AG04450 (cell line): Measurements from ENCODE around the gene LYZL1. TPM values are rescaled to one million over a fixed set of nuclear protein-coding genes. Genes with fewer than 3 reads are reported as not detected.
"Not testable (repeated sequence)": the region's sequence is repeated elsewhere in the genome, so short reads cannot be mapped to it uniquely, and the experiment has no call there.

ENCODE experiments used
- CTCF ChIA-PET: fragments of 300-600, 350-600 bp; formaldehyde crosslinking; extraction: SDS; loops from one replicate; lab custom pipeline; 2022; ENCODE audit warnings: antibody characterized with exemption, inconsistent platforms; lab: Charles Lee
- POLR2A ChIA-PET: fragments of 350-600 bp; formaldehyde crosslinking; extraction: SDS; loops from one replicate; lab custom pipeline; 2021; ENCODE audit warnings: antibody characterized with exemption, inconsistent platforms; lab: Yijun Ruan, JAX
- DNase-seq: peaks from one replicate; pipeline ENCODE4 v3.0.0-alpha.2; 2011; ENCODE audit warnings: low read depth, low spot score
- H3K27ac ChIP-seq: one replicate; pipeline ENCODE4 v1.5.1; 2012; ENCODE audit warnings: low read depth, low read length, control low read depth
- H3K27me3 ChIP-seq: one replicate; pipeline ENCODE4 v1.6.0; 2012; ENCODE audit warnings: low read length; ENCODE audit not compliant: control insufficient read depth, insufficient read depth
- H3K4me3 ChIP-seq: 2 replicates; pipeline ENCODE4 v1.5.1; 2011; ENCODE audit warnings: mild to moderate bottlenecking, low read depth, low read length, control low read depth
- H3K9me3 ChIP-seq: 2 replicates; pipeline ENCODE4 v1.5.1; 2012; ENCODE audit warnings: low read length; ENCODE audit not compliant: control insufficient read depth, insufficient read depth
- polyA plus RNA-seq: library from polyadenylated mRNA; depleted of rRNA; stranded (reverse); fragments of >200 nt; gene quantifications from 2 replicates; pipeline ENCODE4 v1.2.3, GENCODE V29; 2011
- TF ChIP-seq, protein P1 (sequence below): IDR thresholded peaks from 2 replicates; pipeline ENCODE4 v1.5.1; 2011; ENCODE audit warnings: low read depth, low read length, control low read depth, inconsistent platforms

The LYZL1 gene
- polyA plus RNA-seq, 1 experiment: not detected

DNA sequence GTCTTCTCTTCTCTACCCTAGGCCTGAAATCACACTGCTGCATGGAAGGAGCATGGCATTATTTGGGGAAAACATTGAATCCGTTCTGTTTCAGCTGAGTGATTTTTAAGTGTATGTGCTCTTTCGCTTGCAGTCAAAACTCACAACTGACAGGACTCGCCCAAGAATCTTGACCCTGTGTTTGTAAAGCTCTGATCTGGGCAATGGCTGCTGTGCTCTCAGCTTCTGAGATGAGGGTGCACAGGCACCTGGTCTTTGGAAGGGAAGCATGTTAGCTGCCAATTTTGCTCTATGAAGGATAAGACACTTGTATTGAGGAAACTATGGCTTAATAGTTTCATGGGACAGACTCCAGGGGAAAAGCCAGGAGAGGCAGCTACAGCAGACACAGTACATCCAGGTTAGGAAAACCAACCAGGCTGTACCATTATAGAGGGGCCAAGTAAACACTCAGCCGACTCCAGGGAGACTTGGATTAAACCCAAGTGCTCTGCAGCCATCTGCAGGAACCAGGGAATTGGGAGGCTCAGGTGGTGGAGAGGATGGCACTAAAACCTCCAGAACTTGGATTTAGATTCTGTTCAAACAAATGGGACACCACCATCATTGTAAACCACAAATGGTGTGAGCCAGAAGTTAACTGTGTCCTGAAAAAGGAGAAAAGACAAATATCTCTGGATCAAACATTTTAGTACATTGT, 43.3 kb downstream of the LYZL1 start:
- CTCF ChIA-PET: interaction anchor here (1.6 kb wide), 1 partner anchor 54 kb away, joined by 5 read pairs; no protein-coding TSS in a partner anchor
- Histone ChIP-seq H3K27me3 (peaks cover 25% of the 10 kb centered on the region), H3K27ac (no peak overlapping the region), H3K4me3 (no peak overlapping the region), H3K9me3 (no peaks in the 10 kb centered on the region)
- POLR2A ChIA-PET: no interaction called here
- TF ChIP-seq, protein P1, sequence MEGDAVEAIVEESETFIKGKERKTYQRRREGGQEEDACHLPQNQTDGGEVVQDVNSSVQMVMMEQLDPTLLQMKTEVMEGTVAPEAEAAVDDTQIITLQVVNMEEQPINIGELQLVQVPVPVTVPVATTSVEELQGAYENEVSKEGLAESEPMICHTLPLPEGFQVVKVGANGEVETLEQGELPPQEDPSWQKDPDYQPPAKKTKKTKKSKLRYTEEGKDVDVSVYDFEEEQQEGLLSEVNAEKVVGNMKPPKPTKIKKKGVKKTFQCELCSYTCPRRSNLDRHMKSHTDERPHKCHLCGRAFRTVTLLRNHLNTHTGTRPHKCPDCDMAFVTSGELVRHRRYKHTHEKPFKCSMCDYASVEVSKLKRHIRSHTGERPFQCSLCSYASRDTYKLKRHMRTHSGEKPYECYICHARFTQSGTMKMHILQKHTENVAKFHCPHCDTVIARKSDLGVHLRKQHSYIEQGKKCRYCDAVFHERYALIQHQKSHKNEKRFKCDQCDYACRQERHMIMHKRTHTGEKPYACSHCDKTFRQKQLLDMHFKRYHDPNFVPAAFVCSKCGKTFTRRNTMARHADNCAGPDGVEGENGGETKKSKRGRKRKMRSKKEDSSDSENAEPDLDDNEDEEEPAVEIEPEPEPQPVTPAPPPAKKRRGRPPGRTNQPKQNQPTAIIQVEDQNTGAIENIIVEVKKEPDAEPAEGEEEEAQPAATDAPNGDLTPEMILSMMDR: no peak
- DNase-seq: no peak

DNA sequence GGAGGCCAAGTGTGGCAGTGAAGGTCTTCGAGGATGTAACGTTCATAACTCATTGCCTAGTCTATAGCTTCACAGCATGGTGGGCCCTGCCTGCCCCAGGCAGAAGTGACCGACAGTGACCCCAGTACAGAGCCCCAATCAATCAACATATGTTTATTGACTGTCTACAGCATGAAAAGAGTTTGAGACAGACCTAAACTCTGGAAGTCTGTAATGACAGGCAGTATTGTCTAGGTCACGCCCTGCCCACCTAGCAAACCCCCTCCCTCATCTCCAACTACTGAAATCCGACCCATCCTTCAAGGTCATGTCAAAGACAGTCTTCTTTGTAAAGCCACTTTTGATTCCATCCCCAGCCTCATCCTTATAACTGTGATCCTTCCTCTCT, 43.9 kb downstream of the LYZL1 start:
- ChIA-PET POLR2A (no interaction called here), CTCF (no interaction called here)
- Histone ChIP-seq H3K27me3 (peaks cover 25% of the 10 kb centered on the region), H3K9me3 (no peaks in the 10 kb centered on the region), H3K27ac (no peak overlapping the region), H3K4me3 (no peak overlapping the region)
- no peak for DNase-seq
- TF ChIP-seq, protein P1: no peak

DNA sequence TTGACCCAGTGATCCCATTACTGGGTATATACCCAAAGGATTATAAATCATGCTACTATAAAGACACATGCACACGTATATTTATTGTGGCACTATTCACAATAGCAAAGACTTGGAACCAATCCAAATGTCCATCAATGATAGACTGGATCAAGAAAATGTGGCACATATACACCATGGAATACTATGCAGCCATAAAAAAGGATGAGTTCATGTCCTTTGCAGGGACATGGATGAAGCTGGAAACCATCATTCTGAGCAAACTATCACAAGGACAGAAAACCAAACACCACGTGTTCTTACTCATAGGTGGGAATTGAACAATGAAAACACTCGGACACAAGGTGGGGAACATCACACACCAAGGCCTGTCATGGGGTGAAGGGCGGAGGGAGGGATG, 48.7 kb downstream of the LYZL1 start:
- CTCF ChIA-PET, DNase-seq, POLR2A ChIA-PET, H3K9me3 ChIP-seq, H3K27ac ChIP-seq, H3K4me3 ChIP-seq: not testable (repeated sequence)
- H3K27me3 ChIP-seq: peaks cover 10% of the 10 kb centered on the region

DNA sequence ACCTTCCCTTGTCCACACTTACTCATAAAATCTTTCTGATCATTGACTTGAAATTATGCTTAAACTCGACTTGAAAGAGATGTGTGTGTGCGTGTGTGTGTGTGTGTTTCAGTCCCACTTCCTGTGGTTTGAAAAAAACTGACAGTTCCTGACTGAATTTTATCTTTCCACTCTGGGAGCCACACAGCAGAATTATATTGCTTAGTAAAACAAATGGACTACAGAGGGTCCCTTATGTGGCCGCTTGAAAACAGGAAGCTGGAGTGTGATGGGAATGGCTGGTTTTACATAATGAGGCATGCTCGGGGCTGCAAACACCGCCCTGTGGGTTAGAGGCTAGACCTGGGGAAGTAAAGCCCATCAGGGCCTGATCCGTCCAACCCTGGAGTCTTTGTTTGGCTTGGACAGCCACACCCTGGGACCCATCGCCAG, 54.8 kb downstream of the LYZL1 start:
- Histone ChIP-seq H3K27me3 (peaks cover 5% of the 10 kb centered on the region), H3K9me3 (peaks cover 5% of the 10 kb centered on the region; the same call in 1 of the 2 replicates), H3K27ac (no peak overlapping the region), H3K4me3 (no peak overlapping the region)
- TF ChIP-seq, protein P1: no peak
- CTCF ChIA-PET: no interaction called here
- POLR2A ChIA-PET: no interaction called here
- no peak for DNase-seq

DNA sequence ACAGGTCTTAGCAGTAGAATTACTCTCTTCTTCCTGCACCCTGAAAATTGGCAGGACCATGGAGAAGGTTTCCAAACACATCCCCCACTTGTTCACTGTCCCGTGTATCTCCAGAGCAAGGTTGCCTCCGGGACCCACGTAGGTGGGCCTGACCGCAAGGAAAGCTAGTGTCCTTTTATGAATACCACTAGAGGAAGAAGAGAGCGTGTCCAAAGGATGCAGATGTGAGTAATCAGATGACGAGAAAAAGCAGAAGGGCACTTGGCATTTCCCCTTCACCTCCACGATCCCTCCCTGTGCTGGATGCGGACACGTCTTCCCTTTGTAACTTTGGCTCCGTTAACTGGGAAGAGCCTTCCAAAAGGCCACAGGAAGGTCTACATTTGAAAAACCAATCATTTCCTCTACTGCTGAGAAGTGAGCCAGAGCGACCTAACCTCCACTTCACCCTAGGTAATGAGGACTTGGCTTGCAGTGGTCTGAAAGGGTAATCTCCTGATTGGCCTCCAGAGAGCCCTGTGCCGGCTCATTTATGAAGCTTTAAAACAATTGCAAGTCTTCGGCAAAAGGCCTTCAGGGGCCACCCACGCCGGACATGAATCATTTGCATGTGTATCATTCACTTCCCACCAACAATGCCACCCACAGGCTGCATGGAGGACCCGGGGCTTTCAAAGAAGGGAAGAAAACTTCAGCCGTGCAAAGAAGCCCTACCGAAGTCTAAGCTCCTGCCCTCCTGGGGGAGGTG, 55.4 kb downstream of the LYZL1 start:
- DNase-seq: no peak
- Histone ChIP-seq H3K9me3 (peaks cover 5% of the 10 kb centered on the region; the same call in 1 of the 2 replicates), H3K27me3 (peaks cover 7% of the 10 kb centered on the region), H3K4me3 (no peak overlapping the region), H3K27ac (no peak overlapping the region)
- TF ChIP-seq, protein P1: no peak
- ChIA-PET POLR2A (no interaction called here), CTCF (no interaction called here)
